Endothelial cell (in vitro differentiated cells): Measurements from ENCODE around the gene PRPF40A. TPM values are rescaled to one million over a fixed set of nuclear protein-coding genes. Genes with fewer than 3 reads are reported as not detected.

ENCODE experiments used
- DNase-seq: peaks from one replicate; pipeline ENCODE4 v3.0.0; 2021; ENCODE audit warnings: low spot score
- H3K27ac Mint-ChIP-seq: one replicate; pipeline ENCODE4 v1.8.0; 2021; ENCODE audit warnings: mixed read lengths, inconsistent platforms; ENCODE audit not compliant: unreplicated experiment
- H3K27me3 Mint-ChIP-seq: one replicate; pipeline ENCODE4 v1.8.0; 2021; ENCODE audit warnings: mild to moderate bottlenecking, moderate library complexity, mixed read lengths, inconsistent platforms; ENCODE audit not compliant: unreplicated experiment
- H3K36me3 Mint-ChIP-seq: one replicate; pipeline ENCODE4 v1.8.0; 2021; ENCODE audit warnings: mild to moderate bottlenecking, low read depth, mixed read lengths, inconsistent platforms; ENCODE audit not compliant: unreplicated experiment
- H3K4me1 Mint-ChIP-seq: one replicate; pipeline ENCODE4 v1.8.0; 2021; ENCODE audit warnings: mild to moderate bottlenecking, mixed read lengths, inconsistent platforms; ENCODE audit not compliant: unreplicated experiment
- H3K4me3 Mint-ChIP-seq: one replicate; pipeline ENCODE4 v1.8.0; 2021; ENCODE audit warnings: mild to moderate bottlenecking, mixed read lengths, inconsistent platforms; ENCODE audit not compliant: unreplicated experiment
- H3K9me3 Mint-ChIP-seq: one replicate; pipeline ENCODE4 v1.8.0; 2021; ENCODE audit warnings: mixed read lengths, inconsistent platforms; ENCODE audit not compliant: unreplicated experiment
- CTCF ChIP-seq: fragments of 200-600 bp; sonication (generic); IDR thresholded peaks from one replicate; pipeline ENCODE4 v1.5.0; 2021; ENCODE audit warnings: antibody characterized with exemption; ENCODE audit not compliant: unreplicated experiment
- total RNA-seq: library from RNA; stranded (reverse); fragmentation: NEBNext Ultra II Directional; extraction: Animal tissue kit (Norgen Biotek cat#: 25700); gene quantifications from one replicate; pipeline ENCODE4 v1.2.1, GENCODE V29; 2021; ENCODE audit not compliant: unreplicated experiment

The PRPF40A gene
- total RNA-seq, 1 donor from 2014 or later: 128 TPM

- Mint-ChIP-seq H3K4me1 (no peaks in the 10 kb centered on the region), H3K9me3 (no peaks in the 10 kb centered on the region), H3K27ac (no peak overlapping the region), H3K27me3 (no peaks in the 10 kb centered on the region), H3K4me3 (no peak overlapping the region), H3K36me3 (peaks cover 27% of the 10 kb centered on the region)
- no peak for TF ChIP-seq CTCF
- no peak for DNase-seq
These were observed 38.5 kb downstream of the PRPF40A start for GRCh38 chr2:152678808-152679207.

GRCh38 chr2:152676461-152676860 is 40.8 kb downstream of the PRPF40A start:
- peaks cover 28% of the 10 kb centered on the region for H3K36me3 Mint-ChIP-seq

GRCh38 chr2:152674334-152674733 is 42.9 kb downstream of the PRPF40A start:
- Mint-ChIP-seq H3K4me1 (no peaks in the 10 kb centered on the region), H3K27ac (no peak overlapping the region), H3K9me3 (no peaks in the 10 kb centered on the region), H3K36me3 (peaks cover 19% of the 10 kb centered on the region), H3K27me3 (no peaks in the 10 kb centered on the region), H3K4me3 (no peak overlapping the region)
- no peak for TF ChIP-seq CTCF
- DNase-seq: no peak

More at GRCh38 chr2:152676461-152676860, 40.8 kb downstream of the PRPF40A start:
- H3K27me3 Mint-ChIP-seq: no peaks in the 10 kb centered on the region
- H3K27ac Mint-ChIP-seq: no peak overlapping the region
- no peaks in the 10 kb centered on the region for H3K9me3 Mint-ChIP-seq
- no peak for DNase-seq
- no peak for TF ChIP-seq CTCF
- no peak overlapping the region for H3K4me3 Mint-ChIP-seq
- no peaks in the 10 kb centered on the region for H3K4me1 Mint-ChIP-seq

- no peak for TF ChIP-seq CTCF
- H3K4me1 Mint-ChIP-seq: no peaks in the 10 kb centered on the region
- H3K27ac Mint-ChIP-seq: no peak overlapping the region
- peaks cover 50% of the 10 kb centered on the region for H3K36me3 Mint-ChIP-seq
- no peak for DNase-seq
- H3K9me3 Mint-ChIP-seq: no peaks in the 10 kb centered on the region
- no peaks in the 10 kb centered on the region for H3K27me3 Mint-ChIP-seq
- H3K4me3 Mint-ChIP-seq: no peak overlapping the region
These were observed 52.5 kb downstream of the PRPF40A start for GRCh38 chr2:152664725-152665124.

- H3K4me3 Mint-ChIP-seq: no peak overlapping the region
- H3K36me3 Mint-ChIP-seq: peaks cover 51% of the 10 kb centered on the region
- DNase-seq: no peak
- H3K4me1 Mint-ChIP-seq: no peaks in the 10 kb centered on the region
- H3K27me3 Mint-ChIP-seq: no peaks in the 10 kb centered on the region
- H3K9me3 Mint-ChIP-seq: no peaks in the 10 kb centered on the region
- no peak for TF ChIP-seq CTCF
- no peak overlapping the region for H3K27ac Mint-ChIP-seq
These were observed 56.2 kb downstream of the PRPF40A start for GRCh38 chr2:152661076-152661475.
